GM19468 (cell line): ENCODE measurements around the gene MYOG.

Experiments used
- ATAC-seq: cut with Tn5 transposase; IDR thresholded peaks from one replicate; pipeline ENCODE4 v1.9.1; 2021; ENCODE audit warnings: mild to moderate bottlenecking, moderate library complexity, moderate number of reproducible peaks; ENCODE audit not compliant: unreplicated experiment; ENCODE audit errors: extremely low read depth

MYOG gene

DNA sequence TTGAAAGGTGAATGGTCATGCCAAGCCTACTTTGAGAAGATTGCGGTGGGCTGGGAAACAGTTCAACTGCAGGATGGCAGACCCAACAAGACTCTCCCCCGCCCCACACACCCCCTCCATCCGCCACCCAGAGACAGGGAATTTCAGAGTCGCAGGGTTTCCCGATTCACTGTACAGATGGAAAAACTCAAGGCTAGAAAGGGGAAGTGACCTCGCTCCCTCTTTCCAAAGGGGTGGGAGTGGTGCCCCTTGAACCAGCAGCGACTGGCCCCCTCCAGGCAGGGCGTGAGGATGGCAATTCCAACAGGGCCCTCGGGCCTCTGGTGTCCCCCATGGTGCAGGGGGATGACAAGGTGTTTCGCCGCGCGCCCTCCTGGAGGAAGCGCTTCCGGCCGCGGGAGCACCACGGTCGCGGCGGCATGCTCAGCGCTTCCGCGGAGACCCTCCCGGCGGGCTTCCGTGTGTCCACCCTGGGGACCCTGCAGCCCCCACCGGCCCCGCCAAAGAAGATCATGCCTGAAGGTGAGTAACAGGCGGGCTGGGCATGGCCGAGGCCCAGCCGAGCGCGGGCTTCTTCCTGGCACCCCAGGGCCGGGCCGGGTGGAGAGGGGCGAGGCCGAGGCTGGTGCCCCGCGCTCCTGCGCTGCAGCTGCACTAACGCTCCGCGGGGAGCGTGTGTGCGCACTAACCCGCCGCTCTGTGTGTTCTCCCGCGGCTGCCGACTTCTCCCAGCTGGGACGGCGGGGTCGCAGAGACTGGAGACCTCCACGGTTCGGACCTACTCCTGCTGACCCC is 10.4 kb downstream of the MYOG start:
- no peak for ATAC-seq

DNA sequence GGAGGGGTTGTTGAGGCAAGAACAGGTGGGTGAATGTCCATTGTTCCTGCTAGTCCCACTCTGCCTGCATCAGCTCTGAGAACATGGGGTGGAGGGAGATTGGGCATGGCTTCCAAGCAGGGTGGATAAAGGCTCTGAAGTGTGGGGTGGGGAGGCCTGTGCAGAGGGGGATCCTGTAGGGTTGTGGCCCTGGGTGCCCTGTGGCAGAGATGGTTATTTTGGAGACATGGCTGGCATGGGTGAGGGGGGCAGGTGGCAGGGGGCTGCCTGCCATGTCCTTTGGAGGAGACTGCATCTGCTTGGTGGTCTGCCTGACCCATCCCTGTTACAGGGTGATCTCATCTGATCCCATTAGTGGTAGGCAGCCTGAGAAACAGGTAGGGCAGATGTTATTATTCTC is 11.2 kb downstream of the MYOG start:
- ATAC-seq, result no peak

DNA sequence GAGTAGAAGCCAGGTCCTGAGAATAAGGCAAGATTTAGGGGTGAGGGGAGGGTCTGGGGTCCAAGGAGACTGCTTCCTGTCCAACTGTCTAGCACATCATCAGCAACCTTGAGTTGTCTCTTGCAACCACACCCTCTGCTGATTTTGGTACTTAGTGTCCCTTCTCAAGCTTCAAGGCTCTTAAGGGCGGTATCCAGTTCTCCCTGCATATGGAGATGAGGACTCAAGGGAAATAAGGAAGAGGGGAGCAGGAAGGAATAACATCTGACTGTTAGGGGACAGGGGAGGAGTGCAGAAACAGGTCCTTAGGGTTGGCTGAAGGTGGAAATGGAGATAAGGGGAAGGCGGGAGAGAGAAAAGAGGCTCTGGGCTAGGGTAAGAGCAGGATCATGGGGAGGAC is 12.3 kb downstream of the MYOG start:
- ATAC-seq, result no peak

DNA sequence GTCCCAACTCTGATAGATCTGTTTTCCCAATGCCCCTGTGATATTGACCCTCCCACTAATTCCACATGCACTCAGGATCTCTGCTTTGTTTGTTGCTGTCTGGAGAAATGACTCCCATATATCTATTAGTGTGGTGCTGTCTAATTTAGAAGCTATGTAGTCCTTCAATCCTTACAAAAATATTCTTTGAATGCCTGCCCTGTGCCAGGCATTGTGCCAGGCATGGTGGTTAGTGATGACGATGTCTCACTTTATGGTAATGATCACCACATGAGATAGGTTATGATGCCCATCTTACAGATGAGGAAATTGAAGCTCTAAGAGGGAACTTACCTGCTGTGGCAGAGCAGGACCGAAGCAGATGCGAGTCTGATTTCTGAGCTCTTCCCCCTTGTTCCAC is 12.9 kb downstream of the MYOG start:
- ATAC-seq, result no peak

DNA sequence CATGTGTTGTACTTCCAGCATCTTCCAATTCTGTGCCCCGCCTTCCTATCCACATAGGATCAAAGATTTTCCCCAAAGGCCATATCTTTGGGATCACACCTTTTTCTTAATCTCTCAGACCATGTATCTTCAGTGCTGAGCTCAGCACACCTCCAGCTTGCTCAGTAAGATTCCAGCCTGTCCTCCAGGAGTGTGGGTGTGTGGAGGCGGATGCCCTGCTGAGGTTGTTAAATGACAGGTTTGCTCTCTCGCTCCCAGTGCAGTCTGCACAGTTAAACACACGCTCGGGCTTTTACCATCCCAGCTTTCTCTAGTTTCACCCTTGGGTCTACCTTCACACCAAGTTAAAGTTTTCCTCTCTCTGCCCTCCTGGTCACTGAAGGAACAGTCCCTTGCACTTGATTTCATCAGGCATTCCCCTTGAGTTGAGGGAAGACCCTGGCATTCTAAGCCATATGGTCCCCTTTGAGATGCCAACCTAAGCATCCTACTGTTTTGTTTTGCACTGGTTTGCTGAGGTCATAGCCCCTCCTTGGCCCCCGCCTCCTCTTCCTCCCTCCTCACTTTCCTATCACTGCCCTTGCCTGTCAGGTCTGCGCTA is 13.7 kb downstream of the MYOG start:
- ATAC-seq, result no peak

DNA sequence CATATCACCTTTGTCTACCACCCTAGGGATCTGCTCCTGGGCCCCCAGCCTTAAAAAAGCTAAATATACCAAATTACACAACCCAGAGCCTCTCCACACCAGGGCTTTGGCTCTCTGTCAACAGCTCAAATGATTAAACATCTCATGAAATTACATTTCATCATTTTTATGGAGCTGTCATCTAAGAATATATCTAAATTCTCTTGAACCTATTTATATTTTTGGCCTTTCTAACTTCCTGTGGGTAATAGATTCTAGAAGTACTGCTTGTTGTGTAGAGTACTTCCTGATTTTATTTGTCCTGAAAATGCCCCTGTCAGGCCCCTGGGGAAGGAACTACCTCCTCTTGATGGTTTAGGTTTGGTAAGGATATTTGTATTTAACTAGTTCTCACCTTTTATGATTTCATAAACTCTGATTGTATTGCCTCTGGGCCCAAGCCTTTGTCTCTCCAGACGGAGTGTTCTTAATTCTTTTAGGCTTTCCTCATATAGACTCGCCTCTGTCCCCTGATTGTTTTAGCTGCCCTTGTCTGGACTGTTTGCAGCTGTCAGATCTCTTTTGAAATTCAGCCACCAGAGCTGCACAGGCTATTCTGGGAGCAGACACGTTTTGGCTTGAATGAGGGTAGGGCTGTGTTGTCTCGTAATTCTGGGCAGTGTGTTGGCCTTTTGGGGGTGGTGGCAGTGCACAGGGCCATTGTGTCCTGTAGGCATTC is 16.6 kb downstream of the MYOG start:
- ATAC-seq, result no peak

DNA sequence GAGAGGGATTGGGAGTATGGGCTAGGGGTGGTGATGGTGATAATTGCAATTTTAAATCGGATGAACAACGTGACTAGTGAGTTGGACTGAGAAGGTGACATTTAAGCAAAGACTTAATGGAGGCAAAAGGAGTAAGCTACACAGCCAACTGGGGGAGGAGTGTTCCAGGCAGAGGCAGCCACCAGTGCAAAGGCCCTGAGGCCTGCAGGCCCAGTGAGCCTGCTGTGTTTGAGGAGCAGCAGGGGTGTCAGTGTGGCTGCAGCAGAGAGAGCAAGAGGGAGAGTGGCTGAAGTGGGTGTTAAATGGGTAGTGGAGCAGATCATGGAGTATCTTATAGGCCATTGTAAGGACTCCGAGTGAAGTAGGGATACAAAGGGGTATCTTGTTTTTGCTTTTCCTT is 18.8 kb downstream of the MYOG start:
- no peak for ATAC-seq

DNA sequence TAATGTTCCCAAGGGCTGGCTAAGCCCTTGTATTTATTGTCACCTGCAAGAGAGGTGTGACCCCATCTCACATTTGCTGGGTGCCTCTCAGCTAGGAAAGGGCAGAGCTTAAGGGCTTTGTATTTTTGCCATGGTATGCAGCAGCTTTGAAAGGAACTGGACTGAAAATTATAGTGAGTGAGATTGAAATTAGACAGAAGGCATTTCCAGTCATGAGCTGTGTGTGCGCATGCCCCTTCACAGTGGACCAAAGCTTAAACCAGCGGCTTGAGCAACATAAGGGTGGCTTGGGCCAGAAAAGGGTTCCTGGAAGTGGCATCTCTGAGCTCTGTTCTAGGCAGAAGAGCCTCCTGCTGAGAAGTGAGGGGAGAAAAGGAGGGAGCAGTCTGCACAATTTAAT is 19.8 kb downstream of the MYOG start:
- no peak for ATAC-seq

DNA sequence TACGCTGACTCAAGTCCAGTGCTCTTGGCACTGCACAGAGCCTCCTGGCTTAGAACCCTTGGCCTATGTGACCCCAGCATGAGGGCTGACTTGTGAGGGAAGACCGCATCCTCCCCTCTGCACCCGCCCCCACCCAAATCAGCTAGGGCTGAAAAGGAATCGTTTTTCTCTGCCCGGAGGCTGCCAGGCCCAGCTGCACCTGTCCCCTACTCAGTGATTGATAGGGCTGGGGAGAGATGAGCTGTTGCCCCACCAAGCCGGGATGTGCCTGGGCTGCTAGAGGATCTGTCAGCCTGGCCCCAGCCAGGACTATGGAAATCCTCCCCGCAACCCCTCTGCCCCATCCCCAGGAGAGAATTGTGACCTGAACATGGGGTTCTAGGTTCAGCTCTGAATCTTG is 20.6 kb downstream of the MYOG start:
- no peak for ATAC-seq

DNA sequence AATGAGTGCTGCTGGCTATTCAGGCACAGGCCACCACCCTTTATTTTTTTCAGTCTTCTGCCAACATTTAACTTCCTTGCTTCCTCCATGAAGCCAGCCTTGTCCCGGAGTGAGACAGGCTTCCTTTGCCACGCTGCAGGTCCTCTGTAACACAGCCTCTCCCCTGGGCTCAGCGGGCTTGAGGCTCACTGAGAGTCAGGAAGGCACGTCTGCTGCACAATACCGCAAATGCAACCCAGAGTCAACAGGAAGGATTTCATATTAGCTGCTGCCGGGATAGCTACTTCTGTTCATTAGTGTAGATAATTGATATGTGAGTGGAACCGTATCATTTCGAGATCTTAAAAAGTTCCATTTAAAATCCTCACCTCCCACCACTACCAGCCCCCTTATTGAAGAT is 22.5 kb downstream of the MYOG start:
- ATAC-seq, result no peak

DNA sequence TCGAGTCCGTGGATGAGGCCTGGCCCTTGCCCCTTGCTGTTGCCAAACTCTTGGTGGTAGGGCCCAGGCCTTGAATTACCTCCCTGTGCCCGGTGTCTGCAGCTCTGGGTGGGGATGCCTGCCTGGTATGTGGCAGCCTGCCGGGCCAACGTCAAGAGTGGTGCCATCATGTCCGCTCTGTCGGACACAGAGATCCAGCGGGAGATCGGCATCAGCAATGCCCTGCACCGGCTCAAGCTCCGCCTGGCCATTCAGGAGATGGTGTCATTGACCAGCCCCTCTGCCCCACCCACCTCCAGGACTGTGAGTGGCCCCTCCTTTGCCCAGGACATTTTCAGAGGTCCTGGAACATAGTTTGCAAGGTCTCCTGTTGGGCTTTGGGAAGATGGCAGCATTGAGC is 25.7 kb downstream of the MYOG start:
- no peak for ATAC-seq

DNA sequence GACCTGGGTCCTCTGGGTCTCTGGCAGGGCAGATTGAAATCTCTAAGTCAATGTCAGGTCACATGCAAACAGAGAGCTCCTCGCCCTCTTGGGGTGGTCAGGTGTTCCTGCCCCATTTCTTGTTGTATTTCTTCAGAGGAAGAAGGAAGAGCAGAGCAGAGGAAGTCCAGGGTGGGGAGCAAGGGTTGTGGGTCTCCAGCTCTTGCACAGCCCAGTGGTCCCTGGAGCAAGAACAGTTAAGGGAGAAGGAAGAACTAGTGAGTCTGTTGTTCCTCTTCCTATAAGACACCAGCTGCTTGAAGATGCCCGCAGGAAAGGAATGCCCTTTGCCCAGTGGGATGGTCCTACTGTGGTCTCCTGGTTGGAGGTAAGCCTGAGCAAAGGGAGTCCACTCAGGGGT is 26.3 kb downstream of the MYOG start:
- ATAC-seq, result no peak

DNA sequence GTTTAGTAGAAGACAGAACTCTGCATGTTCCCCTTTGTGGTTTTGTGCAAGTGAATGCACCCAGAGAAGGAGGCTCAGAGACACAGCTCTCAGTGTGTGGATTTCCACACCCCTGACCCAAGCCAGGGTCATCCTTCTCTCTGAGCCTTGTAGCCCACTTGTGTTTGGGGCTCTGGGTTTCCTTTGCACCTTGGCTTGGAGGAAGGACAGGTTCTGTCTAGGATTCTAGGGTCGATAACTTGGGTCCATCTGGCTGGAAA is 27.2 kb downstream of the MYOG start:
- ATAC-seq, result no peak

DNA sequence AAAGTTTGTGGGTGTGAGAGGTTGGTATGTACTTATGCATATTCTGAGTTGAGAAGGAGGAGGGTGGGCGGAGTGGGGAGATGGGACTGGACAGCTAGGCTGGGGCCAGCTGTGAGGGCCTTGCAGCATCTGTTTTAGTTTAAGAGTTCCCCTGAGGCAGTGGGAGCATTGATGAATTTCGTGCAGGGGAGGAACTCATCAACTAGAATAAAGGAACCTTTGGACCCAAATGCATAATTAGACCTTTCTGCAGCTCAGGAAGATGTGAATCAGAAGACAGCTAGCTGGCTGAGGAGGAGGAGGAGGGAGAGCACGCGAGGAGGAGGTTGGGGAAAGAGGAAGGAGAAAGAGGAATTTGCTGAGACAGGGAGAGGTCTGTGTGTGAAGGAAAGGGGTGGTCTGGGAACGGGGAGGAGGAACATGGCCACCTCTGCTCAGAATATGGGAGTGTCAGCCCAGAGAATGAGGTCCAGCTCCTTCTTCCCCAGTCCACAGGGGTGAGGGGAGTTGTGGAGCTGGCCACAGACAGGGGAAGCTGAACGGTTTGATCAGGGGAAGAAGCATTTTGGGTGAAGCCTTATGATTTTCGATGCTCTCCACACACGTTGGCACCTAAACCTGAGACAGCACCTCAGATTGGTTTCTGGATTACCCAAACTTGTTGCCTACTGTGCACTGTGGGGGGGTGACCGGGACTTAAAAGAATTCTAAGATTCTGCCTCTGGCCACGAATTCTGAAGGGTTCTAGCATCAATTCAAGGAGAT is 27.7 kb downstream of the MYOG start:
- ATAC-seq, result no peak

DNA sequence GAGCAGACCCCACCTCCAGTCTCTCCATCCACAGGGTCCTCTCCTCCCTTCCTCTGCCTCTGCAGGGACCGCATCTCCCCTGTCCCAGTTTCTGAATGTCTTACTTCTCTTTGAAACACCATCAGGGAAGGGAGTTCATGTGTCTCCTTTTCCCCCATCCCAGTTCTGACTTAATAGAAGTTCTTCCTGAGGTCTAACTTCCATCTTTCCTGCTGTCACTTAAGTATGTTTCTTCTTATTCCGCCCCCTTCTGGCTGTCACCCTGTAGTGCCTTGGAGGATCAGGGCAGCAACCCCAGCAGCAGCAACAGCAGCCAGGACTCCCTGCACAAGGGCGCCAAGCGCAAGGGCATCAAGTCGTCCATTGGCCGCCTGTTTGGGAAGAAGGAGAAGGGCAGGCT is 29.3 kb downstream of the MYOG start:
- ATAC-seq, result no peak

DNA sequence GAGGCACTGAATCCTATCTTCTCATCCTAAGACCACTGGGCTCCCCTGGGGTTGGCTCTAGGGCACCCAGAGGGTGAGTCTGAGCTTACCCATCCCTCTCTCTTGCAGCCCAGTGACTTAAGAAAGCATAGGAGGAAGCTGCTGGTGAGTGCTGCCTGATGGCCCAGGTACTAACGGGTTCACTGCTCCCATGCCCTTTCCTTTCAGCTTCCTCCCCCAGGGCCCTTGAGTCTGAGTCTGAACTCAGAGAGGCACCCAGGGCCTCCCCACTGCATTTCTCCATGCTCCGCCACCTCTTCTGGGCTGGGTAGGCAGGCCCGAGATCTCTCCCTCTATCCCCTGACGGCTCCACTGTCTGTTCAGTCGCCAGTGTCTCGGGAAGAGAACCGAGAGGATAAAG is 29.8 kb downstream of the MYOG start:
- no peak for ATAC-seq

DNA sequence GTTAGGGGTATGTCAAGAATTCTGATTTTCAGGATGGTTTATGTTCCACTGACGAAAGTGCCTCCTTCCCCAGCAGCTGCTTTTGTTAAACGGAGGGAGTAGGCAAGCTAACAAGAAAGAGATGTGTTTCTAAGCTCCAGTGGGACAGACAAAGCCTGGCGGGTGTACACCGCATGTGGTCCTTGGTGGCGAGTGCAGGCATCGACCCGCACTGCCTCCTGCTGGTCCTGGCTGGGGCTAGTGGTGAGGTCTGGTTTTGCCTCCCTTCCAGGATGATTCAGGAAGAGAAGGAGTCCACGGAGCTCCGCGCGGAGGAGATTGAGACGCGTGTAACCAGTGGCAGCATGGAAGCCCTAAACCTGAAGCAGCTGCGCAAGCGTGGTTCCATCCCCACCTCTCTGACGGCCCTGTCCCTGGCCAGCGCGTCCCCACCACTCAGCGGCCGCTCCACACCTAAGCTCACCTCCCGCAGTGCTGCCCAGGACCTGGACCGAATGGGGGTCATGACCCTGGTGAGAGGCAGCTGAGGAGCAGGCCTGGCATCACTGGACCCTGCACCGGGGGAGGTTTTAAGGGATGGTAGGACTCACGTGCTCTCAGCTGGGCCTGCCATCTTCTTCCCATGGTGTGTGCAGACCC is 30.5 kb downstream of the MYOG start:
- no peak for ATAC-seq

DNA sequence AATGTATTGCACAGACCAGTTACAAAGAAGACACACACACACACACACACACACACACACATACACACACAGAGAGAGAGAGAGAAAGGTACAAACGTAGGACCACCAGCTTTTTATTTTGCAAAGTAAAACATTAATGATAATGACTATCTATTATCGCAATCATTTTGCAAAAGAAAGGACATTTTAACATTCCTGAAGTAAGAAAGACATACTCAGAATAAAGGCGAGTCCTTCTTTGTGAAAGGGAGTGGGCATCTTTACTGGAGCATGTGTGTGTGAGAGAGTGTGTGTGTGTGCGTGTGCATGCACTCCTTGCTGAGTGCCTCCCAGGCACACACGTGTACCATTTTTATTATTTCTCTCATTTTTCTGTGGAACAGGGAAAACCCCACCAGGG is 31.2 kb downstream of the MYOG start:
- no peak for ATAC-seq

DNA sequence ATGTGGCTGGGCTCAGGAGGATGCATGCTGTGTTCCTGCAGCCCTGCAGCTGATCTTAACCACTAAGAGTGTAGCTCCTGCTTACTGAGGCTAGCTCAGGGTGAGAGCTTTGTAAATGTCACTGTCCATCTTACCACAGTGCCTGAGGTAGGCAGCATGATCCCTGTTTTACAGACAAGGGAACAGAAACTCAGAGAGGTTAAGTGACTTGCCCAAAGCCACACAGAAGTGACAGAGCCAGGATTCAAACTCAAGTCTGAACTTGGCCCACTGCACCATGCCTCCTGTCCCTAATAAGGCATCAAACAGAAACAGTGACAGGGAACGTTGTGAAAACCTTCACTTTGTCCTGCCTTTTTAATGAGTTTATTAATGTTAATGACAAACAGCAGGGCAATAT is 31.6 kb downstream of the MYOG start:
- no peak for ATAC-seq

DNA sequence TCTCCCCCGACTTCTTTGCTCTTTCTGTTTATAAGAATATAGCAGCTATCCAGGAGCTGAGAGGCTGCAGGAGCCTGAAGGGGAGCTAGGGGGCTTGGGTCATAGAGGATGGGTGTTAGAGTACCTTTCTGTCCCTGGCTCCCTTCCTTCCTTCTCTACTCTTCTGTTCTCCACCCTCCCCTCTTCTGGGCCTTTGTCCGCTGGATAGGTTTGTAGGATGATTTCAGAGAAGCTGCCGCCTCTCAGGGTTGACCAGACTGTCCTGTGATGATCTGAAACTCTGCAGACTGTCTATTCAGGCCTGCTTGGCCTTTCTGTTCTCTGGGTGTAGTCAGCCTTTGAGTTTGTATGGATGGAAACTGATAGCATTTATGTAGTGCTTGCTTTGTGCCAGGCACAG is 33.2 kb downstream of the MYOG start:
- no peak for ATAC-seq

DNA sequence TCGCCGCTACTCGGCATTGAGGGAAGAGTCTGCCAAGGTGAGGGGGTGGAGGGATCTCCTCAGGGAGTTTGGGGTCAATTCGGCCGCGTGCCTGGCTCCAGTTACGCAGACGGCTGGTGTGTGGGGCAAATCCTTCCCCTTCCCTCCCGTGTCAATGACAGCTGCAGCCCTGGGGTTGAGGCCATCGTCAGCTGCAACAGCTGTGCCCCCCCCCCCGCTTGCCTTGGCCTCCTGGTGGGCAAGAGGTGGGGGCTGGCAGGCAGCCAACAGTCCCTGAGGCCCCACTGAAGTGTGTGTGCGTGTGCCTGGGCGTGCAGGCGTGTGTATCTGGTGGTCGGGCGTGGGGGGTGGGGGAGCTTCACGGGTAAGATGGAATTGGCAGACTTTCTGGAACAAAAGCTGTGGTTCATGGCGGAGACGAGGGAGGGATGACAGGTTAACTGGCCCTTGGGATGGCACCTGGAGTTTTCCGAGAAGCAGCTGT is 33.9 kb downstream of the MYOG start:
- no peak for ATAC-seq
